H9 (cell line): ENCODE results near the gene ZSWIM6. TPM values are rescaled to one million over a fixed set of nuclear protein-coding genes. Genes with fewer than 3 reads are reported as not detected.

Source experiments
- DNase-seq: peaks from one replicate; pipeline ENCODE4 v3.0.0-alpha.2; 2017
- H2AFZ ChIP-seq: one replicate; pipeline ENCODE4 v1.6.1; 2013; ENCODE audit warnings: mild to moderate bottlenecking, low read length, control low read depth, moderate library complexity
- H2AK5ac ChIP-seq: 2 replicates; pipeline ENCODE4 v1.6.1; 2013; ENCODE audit warnings: low read length, control low read depth, mixed read lengths; ENCODE audit not compliant: insufficient read length
- H2BK120ac ChIP-seq: one replicate; pipeline ENCODE4 v1.6.1; 2013; ENCODE audit warnings: low read depth, mild to moderate bottlenecking, low read length, control low read depth, inconsistent platforms; ENCODE audit not compliant: poor library complexity, severe bottlenecking
- H2BK12ac ChIP-seq: 2 replicates; pipeline ENCODE4 v1.6.1; 2013; ENCODE audit warnings: low read length, control low read depth, mixed read lengths, low read depth; ENCODE audit not compliant: insufficient read length
- H2BK15ac ChIP-seq: 2 replicates; pipeline ENCODE4 v1.6.1; 2013; ENCODE audit warnings: low read depth, low read length, control low read depth
- H2BK20ac ChIP-seq: one replicate; pipeline ENCODE4 v1.6.1; 2013; ENCODE audit warnings: low read depth, mild to moderate bottlenecking, low read length, control low read depth, inconsistent platforms; ENCODE audit not compliant: poor library complexity, severe bottlenecking
- H2BK5ac ChIP-seq: 2 replicates; pipeline ENCODE4 v1.6.1; 2013; ENCODE audit warnings: low read length, control low read depth, mixed read lengths; ENCODE audit not compliant: insufficient read length
- H3K14ac ChIP-seq: 2 replicates; pipeline ENCODE4 v1.6.1; 2013; ENCODE audit warnings: low read length, control low read depth; ENCODE audit not compliant: insufficient read depth
- H3K18ac ChIP-seq: 2 replicates; pipeline ENCODE4 v1.6.1; 2013; ENCODE audit warnings: low read depth, mild to moderate bottlenecking, mixed read lengths, low read length, control low read depth; ENCODE audit not compliant: insufficient read length
- H3K23ac ChIP-seq: 2 replicates; pipeline ENCODE4 v1.6.1; 2013; ENCODE audit warnings: low read length, control low read depth, mixed read lengths, low read depth; ENCODE audit not compliant: insufficient read length
- H3K23me2 ChIP-seq: 2 replicates; pipeline ENCODE4 v1.6.1; 2013; ENCODE audit warnings: low read depth, mild to moderate bottlenecking, mixed read lengths, low read length, control low read depth; ENCODE audit not compliant: insufficient read length, poor library complexity, severe bottlenecking
- H3K27ac ChIP-seq: 2 replicates; pipeline ENCODE4 v1.5.1; 2013; ENCODE audit warnings: low read length, control low read depth, mixed read lengths, low read depth; ENCODE audit not compliant: insufficient read length
- H3K27me3 ChIP-seq: 2 replicates; pipeline ENCODE4 v1.6.1; 2013; ENCODE audit warnings: low read length, control low read depth, inconsistent platforms; ENCODE audit not compliant: insufficient read depth
- H3K4ac ChIP-seq: 2 replicates; pipeline ENCODE4 v1.6.1; 2013; ENCODE audit warnings: low read depth, mild to moderate bottlenecking, control low read depth, inconsistent platforms, low read length, moderate library complexity
- H3K4me1 ChIP-seq: 2 replicates; pipeline ENCODE4 v1.6.1; 2013; ENCODE audit warnings: low read length, control low read depth, inconsistent platforms; ENCODE audit not compliant: insufficient read depth
- H3K4me2 ChIP-seq: 2 replicates; pipeline ENCODE4 v1.6.1; 2013; ENCODE audit warnings: low read length, control low read depth, mixed read lengths; ENCODE audit not compliant: insufficient read length, insufficient read depth
- H3K56ac ChIP-seq: 2 replicates; pipeline ENCODE4 v1.6.1; 2013; ENCODE audit warnings: low read depth, mild to moderate bottlenecking, mixed read lengths, low read length, control low read depth; ENCODE audit not compliant: insufficient read length
- H3K79me1 ChIP-seq: 2 replicates; pipeline ENCODE4 v1.6.1; 2013; ENCODE audit warnings: low read depth, mild to moderate bottlenecking, moderate library complexity, low read length, control low read depth, inconsistent platforms; ENCODE audit not compliant: insufficient read depth, poor library complexity, severe bottlenecking
- H3K79me2 ChIP-seq: 2 replicates; pipeline ENCODE4 v1.6.1; 2013; ENCODE audit warnings: low read length, control low read depth, inconsistent platforms; ENCODE audit not compliant: insufficient read depth
- H3K9ac ChIP-seq: 2 replicates; pipeline ENCODE4 v1.6.1; 2013; ENCODE audit warnings: low read length, control low read depth, mixed read lengths; ENCODE audit not compliant: insufficient read length; ENCODE audit errors: extremely low read depth
- H3K9me3 ChIP-seq: one replicate; pipeline ENCODE4 v1.6.1; 2013; ENCODE audit warnings: low read depth, low read length, inconsistent platforms; ENCODE audit not compliant: control insufficient read depth
- H3T11ph ChIP-seq: one replicate; pipeline ENCODE4 v1.6.1; 2013; ENCODE audit warnings: mild to moderate bottlenecking, low read length, control low read depth, inconsistent platforms
- H4K20me1 ChIP-seq: one replicate; pipeline ENCODE4 v1.6.1; 2013; ENCODE audit not compliant: control insufficient read depth, insufficient read length, insufficient read depth
- H4K5ac ChIP-seq: 2 replicates; pipeline ENCODE4 v1.6.1; 2013; ENCODE audit warnings: low read depth, mild to moderate bottlenecking, mixed read lengths, low read length, control low read depth; ENCODE audit not compliant: insufficient read length
- H4K8ac ChIP-seq: replicated peaks from 2 replicates; pipeline ENCODE4 v1.6.1; 2013; ENCODE audit warnings: low read length, control low read depth, mixed read lengths, low read depth; ENCODE audit not compliant: insufficient read length
- H4K91ac ChIP-seq: 2 replicates; pipeline ENCODE4 v1.6.1; 2013; ENCODE audit warnings: low read depth, mild to moderate bottlenecking, moderate library complexity, mixed read lengths, low read length, control low read depth; ENCODE audit not compliant: insufficient read length
- H3K27ac Mint-ChIP-seq, 3 experiments: 2 replicates in 2 of 3; 3 replicates in 1 of 3; pipeline ENCODE4 v1.8.0; 2020 to 2021; ENCODE audit warnings: mixed read lengths in 3 of 3, mild to moderate bottlenecking in 1 of 3, moderate library complexity in 1 of 3
- H3K27me3 Mint-ChIP-seq: 2 replicates; pipeline ENCODE4 v1.8.0; 2021; ENCODE audit warnings: low read depth, mild to moderate bottlenecking, moderate library complexity, mixed read lengths
- H3K36me3 Mint-ChIP-seq, 3 experiments: 2 replicates in 2 of 3; 3 replicates in 1 of 3; pipeline ENCODE4 v1.8.0; 2020 to 2021; ENCODE audit warnings: low read depth in 3 of 3, mixed read lengths in 3 of 3; ENCODE audit not compliant: insufficient read depth in 1 of 3
- H3K4me1 Mint-ChIP-seq, 2 experiments: 2 replicates each; pipeline ENCODE4 v1.8.0; 2020; ENCODE audit warnings: mixed read lengths in 2 of 2
- H3K4me3 Mint-ChIP-seq, 2 experiments: 2 replicates in 1 of 2; 3 replicates in 1 of 2; pipeline ENCODE4 v1.8.0; 2020 to 2021; ENCODE audit warnings: mild to moderate bottlenecking in 2 of 2, mixed read lengths in 2 of 2, moderate library complexity in 1 of 2
- H3K9me3 Mint-ChIP-seq, 2 experiments: 2 replicates in 1 of 2; 3 replicates in 1 of 2; pipeline ENCODE4 v1.8.0; 2020; ENCODE audit warnings: mild to moderate bottlenecking in 2 of 2, mixed read lengths in 2 of 2, moderate library complexity in 1 of 2
- WGBS: extraction: QIAGEN DNeasy Blood & Tissue Kit; methylation state at CpG from one replicate; pipeline ENCODE4 v1.1.7; 2013; ENCODE audit warnings: missing lambda C conversion rate, low lambda C conversion rate, mixed read lengths; ENCODE audit not compliant: insufficient read length; ENCODE audit errors: extremely low coverage; 5-methylcytosine and 5-hydroxymethylcytosine counted together
- total RNA-seq: library from RNA; stranded (reverse); gene quantifications from 2 replicates; pipeline ENCODE4 v1.2.1, GENCODE V29; 2021
- TF ChIP-seq, protein P1 (sequence below): fragments of 200-600 bp; sonication (generic); conservative IDR thresholded peaks from 3 replicates; pipeline ENCODE4 v1.8.0; 2021; ENCODE audit warnings: antibody characterized with exemption, mild to moderate bottlenecking

The ZSWIM6 gene
- total RNA-seq, 1 experiment from 2014 or later, result 11.5 TPM

GRCh38 chr5:61477788-61478187, 145.7 kb downstream of the ZSWIM6 start:
- Mint-ChIP-seq H3K4me3 (no peak overlapping the region), H3K4me1 (peaks cover 6 to 7% of the 10 kb centered on the region in 2 experiments), H3K27ac (no peak overlapping the region), H3K36me3 (no peaks in the 10 kb centered on the region; a peak in 1 of 7 replicates), H3K9me3 (no peaks in the 10 kb centered on the region), H3K27me3 (no peaks in the 10 kb centered on the region)
- Histone ChIP-seq H3K56ac (no peak overlapping the region), H3K9ac (no peak overlapping the region), H3K79me2 (no peaks in the 10 kb centered on the region), H2AFZ (no peak overlapping the region), H3K9me3 (no peaks in the 10 kb centered on the region), H2BK5ac (no peak overlapping the region), H3K23me2 (no peaks in the 10 kb centered on the region), H3K4me1 (no peaks in the 10 kb centered on the region), H3K4ac (no peak overlapping the region), H2BK15ac (no peak overlapping the region), H4K5ac (no peak overlapping the region), H3K14ac (no peak overlapping the region), H3K79me1 (no peaks in the 10 kb centered on the region), H2BK20ac (no peak overlapping the region), H3K18ac (no peak overlapping the region), H3K23ac (no peak overlapping the region), H3T11ph (no peak overlapping the region), H3K27me3 (no peaks in the 10 kb centered on the region), H2AK5ac (no peak overlapping the region), H2BK12ac (no peak overlapping the region), H2BK120ac (no peak overlapping the region), H4K91ac (no peak overlapping the region), H3K27ac (no peak overlapping the region), H3K4me2 (no peak overlapping the region), H4K8ac (no peak overlapping the region), H4K20me1 (no peaks in the 10 kb centered on the region)
- DNase-seq, result no peak
- TF ChIP-seq, protein P1, sequence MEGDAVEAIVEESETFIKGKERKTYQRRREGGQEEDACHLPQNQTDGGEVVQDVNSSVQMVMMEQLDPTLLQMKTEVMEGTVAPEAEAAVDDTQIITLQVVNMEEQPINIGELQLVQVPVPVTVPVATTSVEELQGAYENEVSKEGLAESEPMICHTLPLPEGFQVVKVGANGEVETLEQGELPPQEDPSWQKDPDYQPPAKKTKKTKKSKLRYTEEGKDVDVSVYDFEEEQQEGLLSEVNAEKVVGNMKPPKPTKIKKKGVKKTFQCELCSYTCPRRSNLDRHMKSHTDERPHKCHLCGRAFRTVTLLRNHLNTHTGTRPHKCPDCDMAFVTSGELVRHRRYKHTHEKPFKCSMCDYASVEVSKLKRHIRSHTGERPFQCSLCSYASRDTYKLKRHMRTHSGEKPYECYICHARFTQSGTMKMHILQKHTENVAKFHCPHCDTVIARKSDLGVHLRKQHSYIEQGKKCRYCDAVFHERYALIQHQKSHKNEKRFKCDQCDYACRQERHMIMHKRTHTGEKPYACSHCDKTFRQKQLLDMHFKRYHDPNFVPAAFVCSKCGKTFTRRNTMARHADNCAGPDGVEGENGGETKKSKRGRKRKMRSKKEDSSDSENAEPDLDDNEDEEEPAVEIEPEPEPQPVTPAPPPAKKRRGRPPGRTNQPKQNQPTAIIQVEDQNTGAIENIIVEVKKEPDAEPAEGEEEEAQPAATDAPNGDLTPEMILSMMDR, result no peak
- no CpG with 5 or more reads among the region's 2 CpGs for WGBS
